K562 (cell line): ENCODE results near the gene VPS13D. TPM values are rescaled to one million over a fixed set of nuclear protein-coding genes. Genes with fewer than 3 reads are reported as not detected.

Source experiments
- FOXA3 ChIP-seq, 2 experiments: fragments of 450-650 bp in 1 of 2; sonication (generic) in 1 of 2; formaldehyde crosslinking; IDR thresholded peaks in 1 of 2; conservative IDR thresholded peaks in 1 of 2; 2 replicates each; pipeline versions ENCODE4 v1.4.0 to v1.8.0; 2020 to 2022; ENCODE audit warnings: mild to moderate bottlenecking in 2 of 2, missing genetic modification reagents in 1 of 2
- HNRNPK ChIP-seq: fragments of 200-400 bp; formaldehyde crosslinking; IDR thresholded peaks from one replicate; pipeline ENCODE4 v1.6.1; 2018; ENCODE audit warnings: mild to moderate bottlenecking, low read depth, low read length; ENCODE audit not compliant: poor library complexity, severe bottlenecking
- HNRNPLL ChIP-seq: fragments of 200-400 bp; formaldehyde crosslinking; IDR thresholded peaks from 2 replicates; pipeline ENCODE4 v1.6.1; 2017; ENCODE audit warnings: low read length, low read depth, mild to moderate bottlenecking; ENCODE audit not compliant: poor library complexity, severe bottlenecking
- LCOR ChIP-seq: sonication (generic); formaldehyde crosslinking; IDR thresholded peaks from 2 replicates; pipeline ENCODE4 v1.8.0; 2022; ENCODE audit warnings: mild to moderate bottlenecking, missing genetic modification reagents
- PHF8 ChIP-seq: fragments of 200-600 bp; sonication (generic); IDR thresholded peaks from 2 replicates; pipeline ENCODE4 v1.6.1; 2012; ENCODE audit warnings: mixed run types, mild to moderate bottlenecking, inconsistent platforms, low read length, moderate library complexity, borderline replicate concordance
- RNF219 ChIP-seq: fragments of 250-450 bp; sonication (Bioruptor Pico); IDR thresholded peaks from 2 replicates; pipeline ENCODE4 v1.5.0; 2022; ENCODE audit warnings: mild to moderate bottlenecking
- SIRT6 ChIP-seq: IDR thresholded peaks from one replicate; pipeline ENCODE4 v1.6.1; 2012; ENCODE audit warnings: low read depth, mild to moderate bottlenecking, control low read depth, inconsistent platforms, low read length, moderate library complexity
- TRIM28 ChIP-seq: fragments of 450-650 bp; IDR thresholded peaks from 2 replicates; pipeline ENCODE4 v1.6.1; 2017
- TSHZ1 ChIP-seq: fragments of 250-450 bp; sonication (Bioruptor Pico); IDR thresholded peaks from 2 replicates; pipeline ENCODE4 v1.4.0; 2020; ENCODE audit warnings: mild to moderate bottlenecking, moderate library complexity
- ZMIZ1 ChIP-seq, 2 experiments: fragments of 150-350 bp in 1 of 2; IDR thresholded peaks; 2 replicates each; pipeline ENCODE4 v1.6.1; 2012 to 2016; ENCODE audit warnings: low read depth in 2 of 2, low read length in 2 of 2, mild to moderate bottlenecking in 1 of 2, moderate library complexity in 1 of 2
- ZNF121 ChIP-seq: sonication (generic); formaldehyde crosslinking; conservative IDR thresholded peaks from 2 replicates; pipeline ENCODE4 v1.8.0; 2022; ENCODE audit warnings: missing genetic modification reagents
- ZNF217 ChIP-seq: sonication (generic); formaldehyde crosslinking; IDR thresholded peaks from 2 replicates; pipeline ENCODE4 v1.8.0; 2022; ENCODE audit warnings: mild to moderate bottlenecking, missing genetic modification reagents
- polyA plus RNA-seq, 8 experiments: library from polyadenylated mRNA; depleted of rRNA in 4 of 8; stranded (reverse) in 5 of 8; unstranded in 3 of 8; fragments of >200 nt; fragmentation: Nextera tagmentation in 2 of 8; fragmentation: Illumina TruSeq in 1 of 8; extraction: Ambion mirVana in 2 of 8; extraction: Trizol in 1 of 8; gene quantifications; 2 replicates each; pipeline versions ENCODE4 v1.2.1 to v1.2.3, GENCODE V29; 2011 to 2014; ENCODE audit warnings: inconsistent platforms in 1 of 8, missing spikeins in 1 of 8
- total RNA-seq, 7 experiments: library from RNA; depleted of rRNA in 6 of 7; stranded (reverse); fragments of >200 nt in 6 of 7; fragmentation: Illumina TruSeq in 2 of 7; extraction: Trizol in 2 of 7; gene quantifications; 2 replicates each; pipeline versions ENCODE4 v1.2.1 to v1.2.3, GENCODE V29; 2011 to 2021; ENCODE audit warnings: low replicate concordance in 1 of 7
- TF ChIP-seq, protein P1 (sequence below): fragments of 450-650 bp; IDR thresholded peaks from 2 replicates; pipeline ENCODE4 v1.6.1; 2016; ENCODE audit warnings: mild to moderate bottlenecking
- TF ChIP-seq, protein P2 (sequence below): fragments of 450-650 bp; IDR thresholded peaks from 2 replicates; pipeline ENCODE4 v1.6.1; 2018; ENCODE audit warnings: mild to moderate bottlenecking, low read depth; ENCODE audit not compliant: partially characterized antibody

The VPS13D gene
- total and polyA plus RNA-seq, 9 of the 15 experiments (the other 6 are each of a cell fraction or from before 2014, with no cell fraction given): 6.1 to 51.5 (median 38.5) TPM

GRCh38 chr1:12387641-12388040 lies 157.8 kb downstream of the VPS13D start (continued):
- TF ChIP-seq RNF219 (CRISPR knock-in tag) (no peak), TRIM28 (peak; percentile 98), ZNF217 (CRISPR knock-in tag) (no peak), SIRT6 (no peak), LCOR (CRISPR knock-in tag) (no peak), ZMIZ1 (IDR thresholded peaks at IDR 0.05; ENCODE audit: low read depth in 2 of 2, low read length in 2 of 2) (no peak), ZNF121 (no peak), PHF8 (no peak), FOXA3 (CRISPR knock-in tag; conservative IDR thresholded peaks at IDR 0.05 in 1 of 2, IDR thresholded peaks at IDR 0.05 in 1 of 2) (no peak), HNRNPLL (no peak), HNRNPK (no peak), TSHZ1 (CRISPR knock-in tag) (no peak)
- TF ChIP-seq, protein P1, sequence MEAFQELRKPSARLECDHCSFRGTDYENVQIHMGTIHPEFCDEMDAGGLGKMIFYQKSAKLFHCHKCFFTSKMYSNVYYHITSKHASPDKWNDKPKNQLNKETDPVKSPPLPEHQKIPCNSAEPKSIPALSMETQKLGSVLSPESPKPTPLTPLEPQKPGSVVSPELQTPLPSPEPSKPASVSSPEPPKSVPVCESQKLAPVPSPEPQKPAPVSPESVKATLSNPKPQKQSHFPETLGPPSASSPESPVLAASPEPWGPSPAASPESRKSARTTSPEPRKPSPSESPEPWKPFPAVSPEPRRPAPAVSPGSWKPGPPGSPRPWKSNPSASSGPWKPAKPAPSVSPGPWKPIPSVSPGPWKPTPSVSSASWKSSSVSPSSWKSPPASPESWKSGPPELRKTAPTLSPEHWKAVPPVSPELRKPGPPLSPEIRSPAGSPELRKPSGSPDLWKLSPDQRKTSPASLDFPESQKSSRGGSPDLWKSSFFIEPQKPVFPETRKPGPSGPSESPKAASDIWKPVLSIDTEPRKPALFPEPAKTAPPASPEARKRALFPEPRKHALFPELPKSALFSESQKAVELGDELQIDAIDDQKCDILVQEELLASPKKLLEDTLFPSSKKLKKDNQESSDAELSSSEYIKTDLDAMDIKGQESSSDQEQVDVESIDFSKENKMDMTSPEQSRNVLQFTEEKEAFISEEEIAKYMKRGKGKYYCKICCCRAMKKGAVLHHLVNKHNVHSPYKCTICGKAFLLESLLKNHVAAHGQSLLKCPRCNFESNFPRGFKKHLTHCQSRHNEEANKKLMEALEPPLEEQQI: 0 out of 2 replicates have a peak, but pooled peaks have one; percentile 55
- TF ChIP-seq, protein P2, sequence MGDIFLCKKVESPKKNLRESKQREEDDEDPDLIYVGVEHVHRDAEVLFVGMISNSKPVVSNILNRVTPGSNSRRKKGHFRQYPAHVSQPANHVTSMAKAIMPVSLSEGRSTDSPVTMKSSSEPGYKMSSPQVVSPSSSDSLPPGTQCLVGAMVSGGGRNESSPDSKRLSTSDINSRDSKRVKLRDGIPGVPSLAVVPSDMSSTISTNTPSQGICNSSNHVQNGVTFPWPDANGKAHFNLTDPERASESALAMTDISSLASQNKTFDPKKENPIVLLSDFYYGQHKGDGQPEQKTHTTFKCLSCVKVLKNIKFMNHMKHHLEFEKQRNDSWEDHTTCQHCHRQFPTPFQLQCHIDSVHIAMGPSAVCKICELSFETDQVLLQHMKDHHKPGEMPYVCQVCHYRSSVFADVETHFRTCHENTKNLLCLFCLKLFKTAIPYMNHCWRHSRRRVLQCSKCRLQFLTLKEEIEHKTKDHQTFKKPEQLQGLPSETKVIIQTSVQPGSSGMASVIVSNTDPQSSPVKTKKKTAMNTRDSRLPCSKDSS: peak; percentile 44
